Astrocyte (in vitro differentiated cells and primary cell): ENCODE results near the gene VDAC1. TPM values are rescaled to one million over a fixed set of nuclear protein-coding genes. Genes with fewer than 3 reads are reported as not detected.

Experiments
- DNase-seq: peaks from one replicate; pipeline ENCODE4 v3.0.0-alpha.2; 2010; ENCODE audit warnings: low read depth
- FAIRE-seq: peaks from 2 replicates; lab custom pipeline; 2011; peaks lifted over from hg19 to GRCh38; lab: Jason Lieb, UNC
- H2AFZ ChIP-seq: 2 replicates; pipeline ENCODE4 v1.6.0; 2012; ENCODE audit warnings: low read depth, low read length, inconsistent platforms
- H3K27ac ChIP-seq: 2 replicates; pipeline ENCODE4 v1.5.1; 2011; ENCODE audit warnings: low read depth, low read length, inconsistent platforms
- H3K27me3 ChIP-seq: 2 replicates; pipeline ENCODE4 v1.6.0; 2011; ENCODE audit warnings: low read length, inconsistent platforms; ENCODE audit not compliant: insufficient read depth
- H3K36me3 ChIP-seq: 2 replicates; pipeline ENCODE4 v1.5.1; 2011; ENCODE audit warnings: low read length, inconsistent platforms; ENCODE audit not compliant: insufficient read depth
- H3K4me1 ChIP-seq: 2 replicates; pipeline ENCODE4 v1.5.1; 2011; ENCODE audit warnings: low read length, inconsistent platforms; ENCODE audit not compliant: insufficient read depth
- H3K4me2 ChIP-seq: 2 replicates; pipeline ENCODE4 v1.6.0; 2012; ENCODE audit warnings: low read length, inconsistent platforms
- H3K4me3 ChIP-seq: 2 replicates; pipeline ENCODE4 v1.5.1; 2011; ENCODE audit warnings: low read depth, mild to moderate bottlenecking, low read length, inconsistent platforms; ENCODE audit not compliant: insufficient read depth
- H3K79me2 ChIP-seq: 2 replicates; pipeline ENCODE4 v1.6.0; 2012; ENCODE audit warnings: mild to moderate bottlenecking, low read length, inconsistent platforms; ENCODE audit not compliant: insufficient read depth
- H3K9ac ChIP-seq: 2 replicates; pipeline ENCODE4 v1.6.0; 2012; ENCODE audit warnings: mild to moderate bottlenecking, low read length, inconsistent platforms
- H3K9me3 ChIP-seq: 2 replicates; pipeline ENCODE4 v1.5.1; 2012; ENCODE audit warnings: low read depth, mild to moderate bottlenecking, low read length, inconsistent platforms; ENCODE audit not compliant: insufficient read depth
- H4K20me1 ChIP-seq: 2 replicates; pipeline ENCODE4 v1.6.0; 2012; ENCODE audit warnings: low read length, inconsistent platforms; ENCODE audit not compliant: insufficient read depth
- H3K27ac Mint-ChIP-seq: one replicate; pipeline ENCODE4 v1.8.0; 2021; ENCODE audit warnings: mild to moderate bottlenecking, mixed read lengths; ENCODE audit not compliant: unreplicated experiment
- H3K27me3 Mint-ChIP-seq: one replicate; pipeline ENCODE4 v1.8.0; 2021; ENCODE audit warnings: low read depth, mixed read lengths; ENCODE audit not compliant: unreplicated experiment
- H3K36me3 Mint-ChIP-seq: one replicate; pipeline ENCODE4 v1.8.0; 2021; ENCODE audit warnings: low read depth, mixed read lengths; ENCODE audit not compliant: unreplicated experiment
- H3K4me1 Mint-ChIP-seq: one replicate; pipeline ENCODE4 v1.8.0; 2021; ENCODE audit warnings: low read depth, mixed read lengths; ENCODE audit not compliant: unreplicated experiment
- H3K4me3 Mint-ChIP-seq: one replicate; pipeline ENCODE4 v1.8.0; 2021; ENCODE audit warnings: mild to moderate bottlenecking, moderate library complexity, mixed read lengths; ENCODE audit not compliant: unreplicated experiment
- H3K9me3 Mint-ChIP-seq: one replicate; pipeline ENCODE4 v1.8.0; 2021; ENCODE audit warnings: mild to moderate bottlenecking, mixed read lengths; ENCODE audit not compliant: unreplicated experiment
- CTCF ChIP-seq: IDR thresholded peaks from 2 replicates; pipeline ENCODE4 v1.5.1; 2011; ENCODE audit warnings: low read depth, mild to moderate bottlenecking, inconsistent platforms, low read length, moderate library complexity; ENCODE audit not compliant: insufficient read depth
- EZH2 ChIP-seq: IDR thresholded peaks from 2 replicates; pipeline ENCODE4 v1.6.1; 2012; ENCODE audit warnings: mild to moderate bottlenecking, low read length, inconsistent platforms; ENCODE audit not compliant: insufficient read depth
- total RNA-seq: library from RNA; stranded (reverse); gene quantifications from 2 replicates; pipeline ENCODE4 v1.2.1, GENCODE V29; 2021

VDAC1 gene
- total RNA-seq, 1 donor from 2014 or later = 364 TPM

DNA sequence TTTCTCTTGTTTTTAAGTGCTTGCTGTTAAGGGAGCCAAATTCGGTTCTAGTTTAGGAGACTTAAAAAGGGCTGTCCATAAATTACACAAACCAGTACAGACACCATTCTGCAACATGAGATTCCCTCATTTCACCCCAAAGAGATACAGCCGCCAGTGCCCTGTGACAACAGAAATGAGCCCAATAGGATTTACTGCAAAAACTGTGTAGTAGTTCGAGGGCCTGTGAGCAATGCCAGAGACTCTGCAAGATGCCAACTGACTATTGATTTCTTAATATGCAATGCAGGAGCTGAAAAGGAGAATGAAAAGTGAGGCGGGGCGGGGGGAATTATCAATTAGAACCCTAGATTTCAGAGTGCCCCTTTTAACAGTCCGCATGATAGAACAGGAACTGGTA, 30.6 kb downstream of the VDAC1 start:
- DNase-seq = no peak
- Histone ChIP-seq H2AFZ (no peak overlapping the region), H3K4me2 (no peak overlapping the region), H3K9me3 (no peaks in the 10 kb centered on the region), H3K4me1 (peaks cover 18% of the 10 kb centered on the region), H3K36me3 (peaks cover 34% of the 10 kb centered on the region), H3K79me2 (peaks cover 21% of the 10 kb centered on the region), H3K27ac (no peak overlapping the region), H3K27me3 (no peaks in the 10 kb centered on the region), H3K4me3 (no peak overlapping the region), H3K9ac (no peak overlapping the region), H4K20me1 (no peaks in the 10 kb centered on the region)
- peaks cover 22% of the 10 kb centered on the region for H3K36me3 Mint-ChIP-seq
- no peaks in the 10 kb centered on the region for H3K27me3 Mint-ChIP-seq
- H3K4me3 Mint-ChIP-seq = no peak overlapping the region
- no peaks in the 10 kb centered on the region for H3K9me3 Mint-ChIP-seq
- FAIRE-seq = no peak
- no peak overlapping the region for H3K27ac Mint-ChIP-seq
- peaks cover 34% of the 10 kb centered on the region for H3K4me1 Mint-ChIP-seq
- TF ChIP-seq EZH2 (no peak), CTCF (no peak)

GRCh38 chr5:133970325-133970909, 34.4 kb downstream of the VDAC1 start:
- Mint-ChIP-seq H3K9me3 (no peaks in the 10 kb centered on the region), H3K36me3 (peaks cover 12% of the 10 kb centered on the region), H3K4me3 (no peak overlapping the region), H3K27ac (no peak overlapping the region), H3K27me3 (no peaks in the 10 kb centered on the region), H3K4me1 (peaks cover 18% of the 10 kb centered on the region)
- Histone ChIP-seq H3K36me3 (peaks cover 27% of the 10 kb centered on the region), H3K4me1 (peaks cover 9% of the 10 kb centered on the region), H3K27me3 (no peaks in the 10 kb centered on the region), H3K9me3 (no peaks in the 10 kb centered on the region), H3K4me3 (no peak overlapping the region), H3K4me2 (no peak overlapping the region), H4K20me1 (no peaks in the 10 kb centered on the region), H3K27ac (no peak overlapping the region), H3K9ac (no peak overlapping the region), H2AFZ (no peak overlapping the region), H3K79me2 (peaks cover 30% of the 10 kb centered on the region)
- FAIRE-seq = no peak
- TF ChIP-seq CTCF = no peak
- no peak for TF ChIP-seq EZH2
- DNase-seq = no peak

DNA sequence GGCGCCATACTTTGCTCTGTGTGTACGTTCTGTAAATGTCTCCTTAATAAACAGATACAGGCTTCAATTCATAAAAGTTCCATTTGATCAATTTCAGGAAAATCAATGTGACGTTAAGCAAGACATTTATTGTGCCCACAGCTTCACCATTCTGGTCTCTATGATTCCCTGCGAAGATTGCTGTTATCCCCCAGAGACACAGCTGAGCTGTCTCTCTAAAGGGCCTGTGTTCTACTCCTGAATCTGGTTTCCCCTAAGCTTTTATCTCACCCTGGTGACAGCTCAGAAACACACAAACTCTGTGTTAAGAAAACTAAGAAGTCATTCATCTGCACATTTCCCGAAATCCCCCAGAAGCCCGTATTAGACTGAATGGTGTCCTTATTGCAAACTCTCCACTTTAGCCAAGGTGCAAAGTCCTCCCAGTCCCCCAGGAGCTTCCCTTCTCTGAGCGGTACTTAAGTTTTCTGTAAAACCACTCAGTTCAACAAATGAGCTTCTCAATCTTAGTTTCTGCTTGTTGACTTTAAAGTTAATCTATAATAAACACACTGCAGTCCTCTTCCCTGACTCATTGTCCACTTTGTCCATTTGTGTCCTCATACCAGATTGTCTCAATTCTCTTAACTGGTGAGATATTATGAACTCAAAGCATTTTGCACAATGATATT, 35.0 kb downstream of the VDAC1 start:
- no peak for TF ChIP-seq EZH2
- TF ChIP-seq CTCF = no peak
- H2AFZ ChIP-seq = no peak overlapping the region
- Mint-ChIP-seq H3K4me1 (peaks cover 22% of the 10 kb centered on the region), H3K9me3 (no peaks in the 10 kb centered on the region), H3K4me3 (peak overlapping the region; percentile 99), H3K36me3 (peaks cover 12% of the 10 kb centered on the region), H3K27me3 (no peaks in the 10 kb centered on the region), H3K27ac (peak overlapping the region; percentile 99)
- H3K27ac ChIP-seq = no peak overlapping the region
- no peak overlapping the region for H3K4me3 ChIP-seq
- peaks cover 27% of the 10 kb centered on the region for H3K36me3 ChIP-seq
- peak overlapping the region; percentile 99 for H3K4me2 ChIP-seq
- H3K9me3 ChIP-seq = no peaks in the 10 kb centered on the region
- DNase-seq (no peak), FAIRE-seq (no peak)
- H3K4me1 ChIP-seq = peaks cover 9% of the 10 kb centered on the region
- H3K27me3 ChIP-seq = no peaks in the 10 kb centered on the region
- H3K79me2 ChIP-seq = peaks cover 37% of the 10 kb centered on the region
- no peaks in the 10 kb centered on the region for H4K20me1 ChIP-seq
- H3K9ac ChIP-seq = no peak overlapping the region
